HG02852 (cell line): ENCODE measurements around the gene DPEP1.
"Not testable (repeated sequence)": the region's sequence is repeated elsewhere in the genome, so short reads cannot be mapped to it uniquely, and the experiment has no call there.

ENCODE experiments used
- ATAC-seq: cut with Tn5 transposase; IDR thresholded peaks from one replicate; pipeline ENCODE4 v1.9.1; 2021; ENCODE audit warnings: mild to moderate bottlenecking, moderate library complexity; ENCODE audit not compliant: unreplicated experiment

Gene DPEP1

DNA sequence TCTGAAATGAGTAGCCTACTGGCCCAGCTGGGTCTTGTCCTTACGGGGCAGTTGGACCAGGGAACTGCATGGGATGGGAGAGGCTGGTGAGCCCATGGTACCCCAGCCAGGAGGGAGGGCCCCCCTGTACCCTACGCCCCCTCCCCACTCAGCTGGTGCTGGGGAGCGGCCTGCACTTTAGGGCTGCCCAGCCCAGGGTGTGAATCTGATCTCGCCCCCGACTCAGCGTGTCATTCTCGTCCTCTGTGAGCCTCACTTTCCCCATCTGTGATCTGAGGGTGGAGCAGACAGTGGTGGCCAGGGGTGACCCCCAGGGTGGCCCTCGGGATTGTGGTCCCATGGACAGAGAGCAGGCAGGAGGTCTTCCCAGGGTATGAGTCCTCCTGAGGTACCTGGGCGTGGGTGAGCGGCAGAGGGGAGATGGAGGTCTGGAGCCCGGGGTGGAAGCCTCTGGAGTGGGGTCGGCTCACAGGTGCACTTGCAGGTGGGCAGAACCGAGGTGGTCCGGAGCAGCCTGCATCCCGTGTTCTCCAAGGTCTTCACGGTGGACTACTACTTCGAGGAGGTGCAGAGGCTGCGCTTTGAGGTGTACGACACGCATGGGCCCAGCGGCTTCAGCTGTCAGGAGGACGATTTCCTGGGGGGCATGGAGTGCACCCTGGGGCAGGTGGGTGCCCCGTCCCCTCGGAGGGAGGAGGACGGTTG, 36.2 kb upstream of the DPEP1 start:
- ATAC-seq = no peak

DNA sequence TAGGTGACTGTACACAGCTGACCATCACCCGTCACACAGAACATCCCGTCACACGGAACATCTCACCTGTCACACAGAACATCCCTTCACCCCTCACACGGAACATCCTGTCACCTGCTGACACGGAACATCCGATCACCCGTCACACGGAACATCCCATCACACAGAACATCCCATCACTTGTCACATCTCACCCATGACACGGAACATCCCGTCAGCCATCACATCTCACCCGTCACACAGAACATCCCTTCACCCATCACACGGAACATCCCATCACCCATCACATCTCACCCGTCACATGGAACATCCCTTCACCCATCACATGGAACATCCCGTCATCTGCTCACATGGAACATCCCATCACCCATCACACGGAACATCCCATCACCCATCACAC, 34.1 kb upstream of the DPEP1 start:
- ATAC-seq = no peak

DNA sequence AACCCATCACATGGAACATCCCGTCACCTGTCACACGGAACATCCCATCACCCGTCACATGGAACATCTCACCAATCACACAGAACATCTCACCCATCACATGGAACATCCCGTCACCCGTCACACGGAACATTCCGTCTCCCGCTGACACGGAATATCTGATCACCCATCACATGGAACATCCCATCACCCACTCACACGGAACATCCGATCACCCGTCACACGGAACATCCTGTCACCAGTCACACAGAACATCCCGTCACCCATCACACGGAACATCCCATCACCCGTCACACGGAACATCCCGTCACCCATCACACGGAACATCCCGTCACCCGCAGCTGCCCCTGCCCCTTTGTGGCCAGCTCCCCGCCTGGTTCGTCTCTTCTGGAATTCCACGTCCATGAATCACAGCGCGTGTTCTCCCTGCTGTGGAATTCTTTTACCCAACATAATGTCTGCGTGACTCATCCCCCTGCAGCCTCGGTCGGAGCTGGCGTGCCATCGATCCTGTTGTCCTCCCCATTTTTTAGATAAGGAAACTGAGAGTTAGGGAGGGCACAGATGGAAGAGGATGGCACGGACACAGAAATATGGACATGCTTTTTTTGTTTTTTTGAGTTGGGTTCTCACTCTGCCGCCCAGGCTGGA, 32.3 kb upstream of the DPEP1 start:
- no peak for ATAC-seq

DNA sequence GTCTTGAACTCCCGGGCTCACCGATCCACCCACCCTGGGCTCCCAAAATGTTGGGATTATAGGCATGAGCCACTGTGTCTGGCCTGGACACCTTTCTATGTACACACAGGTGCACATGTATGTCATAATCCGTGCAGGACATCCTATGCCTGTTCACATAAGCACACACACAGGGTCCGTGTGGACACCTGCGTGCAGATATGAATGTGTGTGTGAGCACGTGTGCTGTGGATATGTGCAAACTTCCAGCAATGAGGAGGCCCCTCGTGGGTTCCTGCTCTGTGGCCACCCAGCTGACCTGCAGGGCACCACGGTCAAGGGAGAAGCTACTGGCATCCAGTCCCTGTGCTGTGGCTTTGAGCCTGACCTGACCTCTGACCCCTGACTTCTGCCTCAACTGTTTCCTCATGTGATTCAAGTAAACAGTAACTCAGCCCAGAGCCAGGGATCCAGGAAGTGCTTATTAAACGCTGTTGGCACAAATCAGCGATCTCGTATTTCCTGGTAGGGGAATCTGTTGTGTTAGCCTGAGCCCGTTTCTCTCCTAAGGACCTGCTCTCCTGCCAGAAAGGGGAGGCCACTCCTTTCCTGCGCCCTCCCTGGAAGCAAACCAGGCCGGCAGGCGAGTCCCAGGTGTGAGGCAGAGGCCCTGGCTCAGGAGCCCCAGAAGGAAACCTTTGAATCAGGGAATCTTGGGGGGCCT, 31.4 kb upstream of the DPEP1 start:
- no peak for ATAC-seq

DNA sequence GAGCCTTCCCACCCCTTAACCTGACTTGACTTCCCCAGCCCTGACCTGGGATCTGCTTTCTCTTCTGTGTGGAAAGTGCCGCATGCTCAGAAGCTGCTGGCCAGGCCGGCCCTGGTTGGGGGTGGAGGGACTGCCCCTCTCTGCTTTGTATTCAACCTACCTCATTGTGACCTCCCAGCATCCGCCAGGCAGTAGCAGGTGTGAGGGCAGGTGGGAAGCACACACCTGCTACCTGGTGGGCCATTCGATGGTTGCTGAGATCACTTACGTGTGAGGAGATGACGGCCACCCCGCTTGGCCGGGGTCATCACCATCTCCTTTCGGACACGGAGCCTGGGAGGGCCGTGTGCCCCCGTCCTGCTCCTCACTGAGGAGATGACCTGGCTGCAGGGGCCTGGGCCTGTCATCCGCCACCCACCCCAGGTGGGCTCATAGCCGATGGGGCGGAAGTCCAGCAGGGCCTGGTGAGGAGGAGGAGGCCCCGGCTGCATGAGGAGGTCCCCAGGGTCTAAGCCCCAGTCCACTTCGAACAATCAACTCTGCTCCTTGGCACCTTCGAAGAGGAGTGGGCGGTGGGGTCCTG, 30.7 kb upstream of the DPEP1 start:
- no peak for ATAC-seq

DNA sequence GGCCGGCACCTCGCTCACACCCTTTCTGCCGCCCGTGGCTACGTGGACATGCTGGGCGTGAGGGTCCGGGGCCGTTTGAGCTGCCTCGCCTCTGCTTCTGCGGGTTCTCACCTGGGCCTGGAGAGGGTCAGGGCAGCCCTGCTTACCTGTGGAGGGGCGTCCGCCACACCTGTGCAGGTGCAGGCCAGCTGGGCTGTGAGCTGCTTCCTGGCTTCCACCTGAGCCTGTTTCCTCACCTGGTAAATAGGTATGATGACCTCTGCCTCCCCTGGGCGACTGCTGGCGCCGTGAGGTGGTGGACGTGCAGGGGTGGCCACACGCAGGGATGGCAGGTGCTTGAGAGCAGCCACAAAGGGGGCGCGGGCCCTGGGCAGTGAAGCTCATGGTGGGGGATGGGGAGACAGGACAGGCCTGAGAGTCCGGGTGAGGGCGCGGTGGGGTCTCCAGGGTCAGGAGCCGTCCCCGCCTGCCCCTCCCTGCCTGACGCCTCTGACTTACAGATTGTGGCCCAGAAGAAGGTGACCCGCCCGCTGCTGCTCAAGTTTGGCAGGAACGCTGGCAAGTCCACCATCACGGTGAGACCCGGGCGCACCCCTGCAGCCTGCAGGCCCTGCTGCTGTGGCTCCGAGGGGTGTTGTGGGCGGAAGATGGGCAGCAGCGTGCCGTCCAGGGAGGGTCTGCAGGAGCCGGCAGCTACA, 30.1 kb upstream of the DPEP1 start:
- ATAC-seq = no peak

DNA sequence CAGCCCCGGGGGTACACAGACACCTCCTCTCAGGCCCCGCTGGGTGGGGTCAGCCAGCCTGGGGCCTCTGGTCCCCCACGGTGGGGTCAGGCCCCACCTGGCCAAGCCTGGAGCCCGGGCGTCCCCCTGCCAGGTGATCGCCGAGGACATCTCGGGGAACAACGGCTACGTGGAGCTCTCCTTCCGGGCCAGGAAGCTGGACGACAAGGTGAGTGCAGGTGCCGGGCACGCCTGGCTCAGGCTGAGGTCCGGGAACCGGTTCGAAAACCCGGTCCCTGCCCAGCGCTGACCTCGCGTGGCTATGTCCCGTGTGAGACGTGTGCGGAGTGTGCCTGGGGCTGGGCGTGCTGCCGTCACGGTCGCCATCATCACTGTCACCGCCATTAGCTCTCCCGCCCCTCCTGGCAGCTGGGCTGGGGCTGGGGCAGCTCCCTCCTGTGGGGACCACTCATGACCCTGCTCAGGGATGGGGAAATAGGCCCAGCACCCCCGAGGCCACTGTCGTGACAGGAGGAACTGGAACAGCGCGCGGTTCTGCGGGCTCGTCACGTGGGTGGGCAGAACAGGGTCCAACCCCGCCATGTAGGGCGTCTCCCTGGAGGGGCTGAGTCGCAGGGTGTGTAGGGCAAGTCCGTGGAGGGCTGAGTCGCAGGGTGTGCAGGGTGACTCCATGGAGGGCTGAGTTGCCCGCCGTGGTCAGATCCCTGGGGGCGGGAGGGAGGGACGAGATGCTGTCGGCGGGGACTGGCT, 29.4 kb upstream of the DPEP1 start:
- no peak for ATAC-seq

DNA sequence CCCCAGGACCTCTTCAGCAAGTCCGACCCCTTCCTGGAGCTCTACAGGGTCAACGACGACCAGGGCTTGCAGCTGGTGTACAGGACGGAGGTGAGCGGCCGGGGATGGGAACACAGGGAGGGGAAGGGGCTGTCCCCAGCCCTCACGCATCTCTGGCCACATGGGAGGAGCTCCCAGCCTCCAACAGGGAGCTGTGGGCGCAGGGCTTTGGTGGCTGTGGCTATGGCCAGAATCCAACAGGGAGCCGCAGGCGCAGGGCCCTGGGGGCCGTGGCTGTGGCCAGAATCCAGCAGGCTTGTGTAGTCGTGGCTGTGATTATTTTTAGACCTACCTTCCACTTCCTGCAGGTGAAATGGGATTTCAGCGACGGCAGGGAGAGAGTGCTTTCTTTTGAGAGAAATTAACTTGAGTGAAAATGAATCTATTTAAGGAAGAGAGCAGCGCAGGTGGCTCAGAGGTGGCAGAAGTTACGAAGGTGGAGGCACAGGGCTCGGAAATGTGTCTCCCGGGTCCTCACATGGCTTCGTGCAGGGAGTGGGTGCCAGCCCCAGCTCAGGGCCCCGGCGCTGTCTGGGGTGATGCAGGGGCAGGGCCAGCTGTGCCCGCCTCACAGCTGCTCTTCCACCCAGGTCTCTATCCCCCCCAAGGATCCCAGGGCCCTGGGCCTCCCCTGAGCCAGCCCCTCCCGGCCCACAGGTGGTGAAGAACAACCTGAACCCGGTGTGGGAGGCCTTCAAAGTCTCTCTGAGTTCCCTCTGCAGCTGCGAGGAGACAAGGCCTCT, 28.5 kb upstream of the DPEP1 start:
- no peak for ATAC-seq

DNA sequence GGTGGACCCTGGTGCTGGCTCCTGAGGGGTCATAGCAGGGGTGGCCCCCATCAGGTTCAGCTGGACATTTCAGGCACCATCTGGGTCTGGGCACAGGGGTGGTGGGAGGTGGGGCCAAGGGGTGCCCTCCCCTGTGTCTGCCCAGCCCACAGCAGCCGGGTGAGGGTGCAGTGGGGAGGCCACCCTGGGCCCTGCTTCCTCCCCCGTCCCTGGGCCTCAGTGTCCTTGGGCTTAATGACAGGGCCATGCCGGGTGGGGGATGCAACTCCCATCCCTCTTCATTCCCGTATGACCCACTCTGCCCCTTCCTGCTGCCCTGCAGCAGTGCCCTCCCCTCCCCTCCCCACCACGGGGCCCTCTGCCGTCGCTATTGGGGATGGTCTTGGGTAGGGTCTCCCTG, 27.2 kb upstream of the DPEP1 start:
- ATAC-seq = no peak

DNA sequence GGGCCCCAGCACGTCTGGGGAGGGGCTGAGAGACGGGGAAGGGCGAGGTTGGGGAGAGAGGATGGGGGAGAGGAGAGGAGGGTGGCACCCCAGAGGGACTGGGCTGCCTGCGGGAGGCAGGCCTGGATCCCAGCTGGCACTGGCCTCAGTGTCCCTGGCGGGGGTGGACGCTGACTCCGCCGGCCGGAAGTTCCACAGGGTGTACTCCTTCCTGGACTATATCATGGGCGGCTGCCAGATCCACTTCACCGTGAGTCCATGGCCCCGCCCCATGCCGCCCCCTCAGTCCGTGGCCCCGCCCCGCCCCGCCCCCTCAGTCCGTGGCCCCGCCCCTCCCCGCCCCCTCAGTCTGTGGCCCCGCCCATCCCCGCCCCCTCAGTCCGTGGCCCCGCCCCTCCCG, 26.6 kb upstream of the DPEP1 start:
- ATAC-seq = no peak

DNA sequence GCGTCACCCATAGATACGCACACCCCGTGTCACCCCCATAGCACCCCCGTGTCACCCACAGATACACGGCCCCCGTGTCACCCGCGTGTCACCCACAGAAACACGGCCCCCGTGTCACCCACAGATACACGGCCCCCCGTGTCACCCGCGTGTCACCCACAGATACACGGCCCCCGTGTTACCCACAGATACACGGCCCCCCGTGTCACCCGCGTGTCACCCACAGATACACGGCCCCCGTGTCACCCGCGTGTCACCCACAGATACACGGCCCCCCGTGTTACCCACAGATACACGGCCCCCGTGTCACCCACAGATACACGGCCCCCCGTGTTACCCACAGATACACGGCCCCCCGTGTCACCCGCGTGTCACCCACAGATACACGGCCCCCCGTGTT, 25.8 kb upstream of the DPEP1 start:
- not testable (repeated sequence) for ATAC-seq

DNA sequence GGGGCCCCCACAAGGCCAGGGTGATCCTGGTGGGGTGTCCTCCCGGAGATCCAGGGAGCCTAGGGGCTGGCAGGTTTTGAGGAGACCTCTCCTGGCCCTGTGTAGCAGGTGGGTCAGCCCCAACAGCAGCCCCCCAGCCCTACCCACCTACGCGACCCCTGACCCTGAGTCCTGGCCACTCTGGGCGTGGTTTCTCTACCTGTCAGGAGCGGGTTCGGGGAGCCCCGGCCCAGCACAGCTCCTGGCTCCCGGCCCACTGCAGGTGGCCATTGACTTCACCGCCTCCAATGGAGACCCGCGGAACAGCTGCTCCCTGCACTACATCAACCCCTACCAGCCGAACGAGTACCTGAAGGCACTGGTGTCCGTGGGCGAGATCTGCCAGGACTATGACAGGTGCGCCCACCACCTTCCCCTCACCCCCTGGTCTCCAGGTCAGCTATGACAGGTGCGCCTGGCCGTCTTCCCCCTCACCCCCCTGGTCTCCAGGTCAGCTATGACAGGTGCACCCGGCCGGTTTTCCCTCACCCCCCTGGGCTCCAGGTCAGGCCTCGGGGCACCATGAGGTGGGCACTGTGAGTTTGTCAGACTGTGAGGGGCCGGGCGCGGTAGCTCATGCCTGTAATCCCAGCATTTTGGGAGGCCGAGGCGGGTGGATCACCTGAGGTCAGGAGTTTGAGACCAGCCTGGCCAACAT, 24.9 kb upstream of the DPEP1 start:
- no peak for ATAC-seq

DNA sequence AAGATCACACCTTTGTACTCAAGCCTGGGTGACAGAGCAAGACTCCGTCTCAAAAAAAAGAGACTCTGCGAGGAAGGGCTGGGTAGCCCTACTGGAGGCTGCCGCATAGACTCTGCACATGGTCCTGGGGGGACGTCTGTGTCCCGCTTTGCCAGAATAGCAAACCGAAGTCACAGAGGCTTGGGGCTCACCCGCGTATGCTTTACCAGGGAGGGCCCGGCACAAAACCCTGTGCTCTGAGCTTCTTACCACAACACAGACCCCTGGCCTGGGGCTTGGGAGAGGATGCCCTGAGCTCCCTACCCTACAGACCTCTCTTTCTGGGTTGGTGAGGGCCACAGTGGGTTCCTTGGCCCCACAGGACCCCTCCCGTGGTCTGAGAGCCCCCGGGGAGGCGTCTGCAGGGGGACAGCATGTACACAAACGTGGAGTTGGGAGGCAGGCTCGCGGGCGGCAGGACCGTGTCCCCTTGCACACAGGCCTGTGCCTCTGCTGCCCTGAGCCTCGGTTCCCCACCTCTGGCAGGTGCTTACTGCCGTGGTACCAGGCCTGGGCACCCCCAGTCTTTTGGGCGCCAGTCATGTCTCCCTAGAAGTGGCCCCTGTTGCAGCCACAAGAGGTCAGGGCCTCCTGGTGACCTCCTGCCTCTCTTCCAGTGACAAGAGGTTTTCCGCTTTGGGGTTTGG, 24.1 kb upstream of the DPEP1 start:
- no peak for ATAC-seq

DNA sequence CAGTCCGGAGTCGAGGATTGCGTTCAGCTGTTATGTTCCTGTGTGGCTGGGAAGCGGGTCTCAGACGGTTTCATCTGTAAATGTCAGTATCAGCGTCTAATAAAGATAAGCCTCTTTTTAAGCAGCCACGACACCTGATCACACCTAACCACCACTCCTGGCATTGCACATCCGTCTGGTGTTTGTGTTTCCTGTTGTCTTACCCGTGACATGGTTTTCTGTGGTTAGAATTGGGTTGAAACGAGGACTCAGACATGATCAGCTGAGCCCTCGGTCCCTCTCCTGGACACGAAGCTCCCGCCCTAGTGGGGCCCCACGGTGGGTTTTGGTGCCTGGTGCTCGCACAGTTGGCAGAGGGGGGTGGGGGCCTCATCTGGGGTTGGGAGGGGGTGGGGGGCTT, 19.6 kb upstream of the DPEP1 start:
- ATAC-seq = no peak

DNA sequence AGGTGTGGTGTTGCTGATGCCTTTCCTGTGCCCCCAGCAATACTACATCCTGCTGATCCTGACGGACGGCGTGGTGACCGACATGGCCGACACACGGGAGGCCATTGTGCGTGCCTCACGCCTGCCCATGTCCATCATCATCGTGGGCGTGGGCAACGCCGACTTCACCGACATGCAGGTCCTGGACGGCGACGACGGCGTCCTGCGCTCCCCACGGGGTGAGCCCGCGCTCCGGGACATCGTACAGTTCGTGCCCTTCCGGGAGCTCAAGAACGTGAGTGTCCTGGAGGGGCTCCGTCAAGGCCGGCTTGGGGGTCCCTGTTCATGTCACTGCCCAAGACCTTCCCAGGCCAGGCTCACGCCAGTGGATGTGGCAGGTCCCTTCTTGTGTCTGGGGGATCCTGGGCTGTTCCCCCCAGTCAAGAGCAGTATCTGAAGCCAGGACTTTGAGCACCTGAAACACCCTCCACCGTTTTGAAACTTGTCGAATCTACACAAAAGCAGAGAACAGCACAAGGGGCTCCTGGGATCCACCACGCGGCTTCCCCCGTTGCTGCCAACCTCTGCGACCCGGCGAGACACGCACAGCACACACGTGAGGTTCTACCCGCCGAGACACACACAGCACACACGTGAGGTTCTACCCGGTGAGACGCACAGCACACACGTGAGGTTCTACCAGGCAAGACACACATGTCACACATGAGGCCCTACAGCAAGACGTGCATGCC, 17.9 kb upstream of the DPEP1 start:
- no peak for ATAC-seq

DNA sequence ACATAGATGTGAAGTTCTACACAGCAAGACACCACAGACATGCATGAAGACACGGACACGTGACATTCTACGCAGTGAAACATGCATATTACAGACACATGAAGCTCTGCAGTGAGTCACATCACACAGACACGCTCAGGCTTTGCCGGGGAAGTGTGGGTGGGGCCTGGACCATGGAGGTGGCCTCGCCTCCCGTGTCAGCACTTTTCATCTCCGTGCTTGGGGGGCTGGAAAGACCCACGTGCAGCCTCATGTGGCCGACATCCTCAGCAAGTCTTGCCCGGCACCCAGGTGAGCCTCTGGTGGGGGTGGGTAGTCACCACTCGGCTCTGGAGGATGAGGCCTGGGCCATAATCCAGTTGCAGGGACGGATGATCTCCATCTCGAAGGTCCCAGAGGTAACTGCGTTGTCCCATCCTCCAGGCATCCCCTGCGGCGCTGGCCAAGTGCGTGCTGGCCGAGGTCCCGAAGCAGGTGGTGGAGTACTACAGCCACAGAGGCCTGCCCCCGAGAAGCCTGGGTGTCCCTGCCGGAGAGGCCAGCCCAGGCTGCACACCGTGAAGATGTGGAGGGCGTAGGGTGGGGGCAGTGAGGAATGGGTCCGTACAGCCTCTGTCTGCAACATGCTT, 17.3 kb upstream of the DPEP1 start:
- no peak for ATAC-seq

DNA sequence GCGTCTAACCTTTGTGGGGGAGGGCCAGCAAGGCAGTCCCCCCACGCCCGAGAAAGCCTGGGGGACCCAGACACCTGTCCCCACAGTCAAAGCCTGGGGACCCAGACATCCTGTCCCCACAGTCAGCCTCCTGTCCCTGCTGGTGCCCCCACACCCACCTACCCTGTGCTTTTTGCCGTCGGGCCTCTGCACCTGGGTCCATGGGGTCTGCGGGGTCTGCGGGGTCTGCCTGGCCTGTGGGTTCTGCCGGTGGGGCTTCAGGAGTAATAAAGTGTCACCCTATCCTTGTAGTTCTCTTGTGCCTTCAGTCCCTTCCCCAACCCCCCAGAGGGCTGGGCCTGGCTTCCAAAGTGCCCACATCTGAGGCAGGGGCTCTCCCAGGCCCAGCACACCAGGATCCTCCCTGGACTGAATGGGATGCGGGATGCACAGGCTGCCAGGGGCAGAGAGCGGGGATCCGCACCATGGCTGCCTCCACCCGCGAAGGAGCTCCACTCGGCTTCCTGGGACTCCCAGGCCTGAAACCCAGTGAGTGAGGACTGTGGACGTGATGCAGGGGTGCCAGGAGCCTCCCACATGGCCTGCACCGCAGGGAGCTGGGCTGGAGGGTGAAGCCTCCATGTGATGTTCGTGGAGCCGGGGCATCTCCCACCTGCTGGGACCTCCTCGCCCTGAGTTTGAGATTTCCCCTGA, 16.3 kb upstream of the DPEP1 start:
- no peak for ATAC-seq
